Measurements from ENCODE around the gene SLC35D3.
"Not testable (repeated sequence)": the region's sequence is repeated elsewhere in the genome, so short reads cannot be mapped to it uniquely, and the experiment has no call there.

SLC35D3 gene

DNA sequence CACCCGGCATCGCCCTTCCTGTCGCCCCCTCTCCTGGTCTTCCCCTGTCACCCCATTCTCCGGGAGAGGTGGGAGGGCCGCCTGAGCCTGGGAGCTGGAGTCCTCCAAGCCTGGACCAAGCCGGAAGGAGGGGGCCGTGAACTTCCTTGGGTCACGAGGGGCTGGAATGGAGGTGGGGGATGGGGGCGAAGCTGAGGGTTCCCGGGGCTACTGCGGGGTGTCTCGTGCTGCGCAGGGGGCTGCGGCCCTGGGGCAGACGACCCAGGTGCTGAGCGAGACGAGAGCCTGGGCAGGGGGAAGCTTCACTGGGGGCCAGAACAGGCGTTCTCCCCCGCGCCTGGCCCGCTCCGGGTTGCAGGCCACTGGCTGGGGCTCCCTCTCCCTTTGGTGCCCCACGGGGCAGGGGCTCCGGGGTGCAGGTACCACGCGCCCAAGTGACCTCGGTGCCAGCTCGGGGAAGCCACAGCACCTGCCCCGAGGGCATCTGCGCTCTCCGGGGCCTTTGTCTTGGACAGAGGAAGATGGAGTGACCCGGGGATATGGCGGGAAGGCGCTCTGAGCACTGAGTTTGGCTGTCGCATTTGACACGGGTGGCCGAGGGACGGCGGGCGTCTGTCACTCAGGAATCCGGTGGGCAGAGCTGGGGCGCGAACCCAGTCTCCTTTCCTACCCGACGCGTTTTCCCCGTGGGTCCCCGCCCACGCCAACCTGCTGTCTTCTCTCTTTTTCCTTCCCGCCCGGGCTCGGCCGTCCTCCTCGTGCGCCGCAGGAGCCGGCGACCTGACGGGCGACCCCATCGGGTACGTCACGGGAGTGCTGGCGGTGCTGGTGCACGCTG, 1.2 kb downstream of the SLC35D3 start:
- DNase-seq (ENCODE audit: low read depth), result no peak

DNA sequence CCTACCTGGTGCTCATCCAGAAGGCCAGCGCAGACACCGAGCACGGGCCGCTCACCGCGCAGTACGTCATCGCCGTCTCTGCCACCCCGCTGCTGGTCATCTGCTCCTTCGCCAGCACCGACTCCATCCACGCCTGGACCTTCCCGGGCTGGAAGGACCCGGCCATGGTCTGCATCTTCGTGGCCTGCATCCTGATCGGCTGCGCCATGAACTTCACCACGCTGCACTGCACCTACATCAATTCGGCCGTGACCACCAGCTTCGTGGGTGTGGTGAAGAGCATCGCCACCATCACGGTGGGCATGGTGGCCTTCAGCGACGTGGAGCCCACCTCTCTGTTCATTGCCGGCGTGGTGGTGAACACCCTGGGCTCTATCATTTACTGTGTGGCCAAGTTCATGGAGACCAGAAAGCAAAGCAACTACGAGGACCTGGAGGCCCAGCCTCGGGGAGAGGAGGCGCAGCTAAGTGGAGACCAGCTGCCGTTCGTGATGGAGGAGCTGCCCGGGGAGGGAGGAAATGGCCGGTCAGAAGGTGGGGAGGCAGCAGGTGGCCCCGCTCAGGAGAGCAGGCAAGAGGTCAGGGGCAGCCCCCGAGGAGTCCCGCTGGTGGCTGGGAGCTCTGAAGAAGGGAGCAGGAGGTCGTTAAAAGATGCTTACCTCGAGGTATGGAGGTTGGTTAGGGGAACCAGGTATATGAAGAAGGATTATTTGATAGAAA, 2.0 kb downstream of the SLC35D3 start:
- DNase-seq (ENCODE audit: low read depth), result no peak

DNA sequence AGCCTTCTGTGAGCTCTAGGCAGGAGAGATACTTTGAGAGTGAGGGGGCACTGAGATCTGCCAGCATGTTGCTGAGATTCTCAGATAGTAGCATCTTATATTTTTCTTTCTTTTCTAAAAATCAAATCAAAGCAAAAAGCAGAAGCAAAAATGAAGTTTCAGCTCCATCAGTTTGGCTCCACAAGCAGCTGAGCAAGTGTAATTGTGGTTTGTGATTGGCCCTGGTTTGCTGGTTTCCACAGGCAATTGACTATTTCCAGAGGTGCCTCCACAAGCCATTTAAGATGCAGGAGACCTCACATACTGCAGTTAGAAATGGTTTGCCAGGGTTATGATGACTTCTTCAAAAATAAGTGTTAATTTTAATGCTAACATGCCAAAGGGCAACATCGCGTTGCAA, 4.3 kb downstream of the SLC35D3 start:
- DNase-seq (ENCODE audit: low read depth), result no peak

DNA sequence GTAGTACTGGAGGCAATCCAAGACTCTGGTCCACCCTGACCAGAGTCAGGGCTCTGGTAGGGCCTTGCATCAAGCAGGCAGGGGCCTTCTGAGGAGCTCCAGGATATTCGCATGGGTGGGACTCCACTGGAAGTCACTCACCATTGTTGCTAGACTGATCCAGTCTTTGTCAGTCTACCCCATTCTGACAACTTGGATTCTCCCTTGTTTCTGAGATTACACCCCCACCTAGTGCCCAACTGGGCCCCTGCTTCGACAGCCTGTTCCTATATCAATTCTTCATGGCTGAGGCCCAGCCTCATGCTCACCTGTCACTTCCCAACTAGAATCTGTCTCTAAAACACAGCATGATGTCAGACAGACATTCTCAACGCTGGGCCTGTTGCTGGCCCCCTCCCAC, 5.2 kb downstream of the SLC35D3 start:
- no peak for DNase-seq (ENCODE audit: low read depth)

DNA sequence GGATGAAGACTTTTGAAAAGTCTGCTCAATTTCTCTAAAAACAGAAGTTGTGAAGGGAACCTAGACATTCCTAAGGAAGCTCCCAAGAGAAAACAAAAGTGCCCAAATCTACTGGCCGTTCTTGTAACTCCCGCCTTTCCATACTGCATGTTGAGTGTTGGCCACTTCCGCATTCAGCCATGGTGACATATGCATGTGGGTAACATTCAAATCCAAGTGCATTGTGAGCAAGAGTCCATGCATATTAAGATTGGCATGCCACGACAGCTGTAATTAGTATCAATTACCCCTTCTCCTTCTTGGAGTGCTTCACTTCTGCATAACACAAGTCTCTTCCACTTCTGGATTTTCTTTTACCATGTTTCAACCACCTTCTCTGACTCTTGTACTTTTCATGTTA, 8.4 kb downstream of the SLC35D3 start:
- no peak for DNase-seq (ENCODE audit: low read depth)

DNA sequence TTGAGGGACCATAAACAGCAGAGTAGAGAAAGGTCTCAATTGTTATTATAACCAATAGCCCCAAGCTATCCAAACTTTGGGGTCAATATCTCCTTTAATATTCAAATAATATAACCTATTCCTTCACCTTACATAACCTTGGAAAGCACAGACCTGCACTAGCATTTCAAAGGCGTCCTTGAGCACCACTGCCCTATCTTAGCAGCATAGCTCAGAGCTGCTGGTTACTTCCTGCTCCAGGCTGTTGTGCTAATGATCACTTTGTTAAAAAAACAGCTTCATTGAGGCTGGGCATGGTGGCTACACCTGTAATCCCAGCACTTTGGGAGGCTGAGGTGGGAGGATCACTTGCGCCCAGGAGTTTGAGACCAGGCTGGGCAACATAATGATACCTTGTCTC, 10.5 kb downstream of the SLC35D3 start:
- no peak for DNase-seq (ENCODE audit: low read depth)

DNA sequence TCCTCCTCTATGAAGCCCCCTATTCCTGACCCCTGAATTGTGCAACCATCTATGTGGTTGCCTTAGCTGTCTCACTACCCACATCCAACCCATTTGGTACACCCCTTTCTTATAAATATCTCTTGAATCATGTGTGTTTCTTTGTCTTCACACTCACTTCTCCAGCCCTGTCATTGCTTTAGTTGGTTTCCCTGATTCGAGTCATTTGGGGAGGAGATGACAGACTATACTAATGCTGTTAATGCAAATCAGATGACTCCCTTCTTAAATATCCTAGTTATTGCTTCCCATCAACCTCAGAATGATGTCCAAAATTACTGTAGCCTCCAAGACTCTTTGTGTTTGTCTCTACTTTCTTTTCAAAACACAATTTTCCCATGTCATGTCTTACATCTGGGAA, 23.0 kb downstream of the SLC35D3 start:
- no peak for DNase-seq (ENCODE audit: low read depth)

DNA sequence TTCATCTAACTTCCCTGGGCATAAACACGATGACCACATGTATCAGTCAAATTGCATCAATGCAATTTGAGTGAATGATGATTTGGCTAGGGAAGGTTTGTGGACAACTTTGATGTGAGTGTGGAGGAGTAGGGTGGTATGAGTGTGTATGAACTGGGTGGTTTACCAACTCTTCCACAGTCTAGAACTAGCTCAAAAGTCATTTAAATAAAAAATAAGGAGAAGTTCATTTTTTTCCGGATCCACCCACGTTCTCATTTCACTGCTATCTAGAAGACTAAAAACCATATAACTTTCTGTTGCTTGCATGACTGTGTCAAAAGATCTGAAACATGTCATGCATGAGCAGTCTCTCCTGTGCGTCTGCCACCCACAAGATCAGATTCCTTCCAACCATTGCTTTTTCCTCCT, 23.6 kb downstream of the SLC35D3 start:
- no peak for DNase-seq (ENCODE audit: low read depth)

DNA sequence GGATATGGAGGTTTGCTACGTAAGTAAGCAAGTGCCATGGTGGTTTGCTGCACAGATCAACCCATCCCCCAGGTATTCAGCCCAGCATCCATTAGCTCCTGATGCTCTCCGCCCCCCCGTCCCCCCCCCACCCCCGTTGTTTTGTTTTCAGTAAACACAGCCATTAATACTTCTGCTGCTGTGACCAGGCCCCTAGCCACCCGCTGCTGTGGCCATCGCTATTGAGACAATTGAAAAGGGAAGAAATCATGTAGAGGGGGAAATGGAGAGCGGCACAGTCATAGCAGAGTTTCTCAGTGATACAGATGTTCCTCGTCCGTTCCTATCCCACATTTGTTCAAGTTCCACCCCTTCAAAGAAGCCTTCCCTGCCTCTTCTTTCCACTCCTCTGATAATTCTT, 24.9 kb downstream of the SLC35D3 start:
- no peak for DNase-seq (ENCODE audit: low read depth)

DNA sequence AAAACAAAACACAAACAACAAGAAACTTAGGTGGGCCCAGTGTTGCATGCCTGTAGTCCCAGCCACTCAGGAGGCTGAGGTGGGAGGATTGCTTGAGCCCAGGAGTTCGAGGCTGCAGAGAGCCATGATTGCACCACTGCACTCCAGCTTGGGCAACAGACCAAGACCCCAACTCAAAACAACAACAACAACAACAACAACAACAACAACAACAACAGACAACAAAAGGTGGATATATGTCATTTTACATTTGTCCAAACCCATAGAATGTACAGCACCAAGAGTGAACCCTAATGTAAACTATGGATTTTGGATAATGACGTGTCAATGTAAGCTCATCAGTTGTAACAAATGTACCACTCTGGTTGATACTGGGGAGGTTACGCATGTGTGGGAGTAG, 27.9 kb downstream of the SLC35D3 start:
- DNase-seq (ENCODE audit: low read depth), result not testable (repeated sequence)

DNA sequence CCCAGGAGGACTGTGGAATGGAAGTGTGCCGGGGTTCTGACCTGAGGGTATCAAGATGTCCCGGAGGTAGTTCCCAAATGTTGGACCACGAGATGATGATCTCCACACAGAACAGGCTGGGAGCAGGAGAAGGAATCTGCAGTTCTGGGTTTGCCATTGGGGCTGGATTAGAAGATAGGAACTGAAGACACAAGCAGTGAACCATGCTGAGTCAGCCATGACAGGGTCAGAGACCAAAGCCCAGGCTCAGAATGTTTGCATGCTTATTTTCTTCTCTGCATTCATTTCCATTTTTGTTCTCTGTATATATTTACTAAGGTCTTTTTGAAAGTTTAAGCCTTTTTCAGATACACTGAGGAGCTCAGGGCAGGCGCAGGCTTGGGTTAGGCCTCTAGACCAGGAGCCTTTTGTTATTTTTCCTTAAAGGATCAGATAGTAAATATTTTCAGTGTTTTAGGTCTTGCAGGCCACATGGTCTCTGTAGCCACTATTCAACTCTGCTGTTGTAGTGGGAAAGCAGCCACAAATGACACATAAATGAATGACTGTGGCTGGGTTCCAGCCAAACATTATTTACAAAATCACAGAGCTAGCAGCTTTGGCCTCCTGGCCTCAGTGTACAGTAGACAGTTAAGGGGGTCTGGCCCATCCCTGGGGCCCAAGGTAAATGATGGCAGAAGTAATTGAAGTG, 28.5 kb downstream of the SLC35D3 start:
- DNase-seq (ENCODE audit: low read depth), result no peak

DNA sequence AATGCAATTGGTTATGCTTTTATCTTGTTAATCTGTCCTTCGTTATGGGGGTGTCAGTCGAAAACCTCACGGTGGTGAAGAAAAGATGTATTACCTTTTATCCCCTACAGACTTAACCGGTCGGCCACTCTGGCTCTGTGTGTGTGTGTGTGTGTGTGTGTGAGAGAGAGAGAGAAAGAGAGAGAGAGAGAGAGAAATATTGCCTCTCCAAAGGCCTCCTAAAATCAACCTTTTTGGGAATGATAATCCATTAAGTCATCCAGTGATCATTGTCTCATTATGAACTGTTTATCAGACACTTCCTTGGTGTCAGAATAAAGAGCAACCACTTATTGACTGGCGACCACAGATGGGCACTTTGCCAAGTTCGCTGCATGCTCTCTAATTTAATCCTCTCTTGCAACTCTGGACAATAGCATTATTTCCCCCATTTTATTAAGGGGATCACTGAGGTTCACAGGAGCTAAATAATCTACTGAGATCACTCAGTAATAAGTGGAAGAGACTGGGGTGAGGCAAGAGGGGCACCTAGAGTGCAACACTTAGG, 30.7 kb downstream of the SLC35D3 start:
- DNase-seq (ENCODE audit: low read depth), result no peak

DNA sequence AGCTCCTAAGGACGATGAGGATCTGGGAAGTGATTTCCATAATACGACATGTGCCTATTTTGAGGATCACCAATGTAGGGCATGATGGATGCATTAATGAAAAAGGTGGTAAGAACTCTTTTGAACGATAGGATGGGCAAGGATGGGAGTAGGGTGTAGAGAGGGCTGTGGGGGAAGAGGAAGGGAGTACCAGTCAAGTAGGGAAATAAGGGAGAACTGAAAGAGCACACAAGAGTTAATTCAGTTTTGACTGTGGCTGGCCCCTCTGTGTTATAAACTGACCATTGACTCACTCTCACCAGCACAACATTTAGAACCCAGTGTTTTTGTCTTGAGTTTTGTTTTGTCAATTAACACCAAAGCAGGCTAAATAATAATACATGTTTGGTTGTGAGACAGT, 33.0 kb downstream of the SLC35D3 start:
- no peak for DNase-seq (ENCODE audit: low read depth)

DNA sequence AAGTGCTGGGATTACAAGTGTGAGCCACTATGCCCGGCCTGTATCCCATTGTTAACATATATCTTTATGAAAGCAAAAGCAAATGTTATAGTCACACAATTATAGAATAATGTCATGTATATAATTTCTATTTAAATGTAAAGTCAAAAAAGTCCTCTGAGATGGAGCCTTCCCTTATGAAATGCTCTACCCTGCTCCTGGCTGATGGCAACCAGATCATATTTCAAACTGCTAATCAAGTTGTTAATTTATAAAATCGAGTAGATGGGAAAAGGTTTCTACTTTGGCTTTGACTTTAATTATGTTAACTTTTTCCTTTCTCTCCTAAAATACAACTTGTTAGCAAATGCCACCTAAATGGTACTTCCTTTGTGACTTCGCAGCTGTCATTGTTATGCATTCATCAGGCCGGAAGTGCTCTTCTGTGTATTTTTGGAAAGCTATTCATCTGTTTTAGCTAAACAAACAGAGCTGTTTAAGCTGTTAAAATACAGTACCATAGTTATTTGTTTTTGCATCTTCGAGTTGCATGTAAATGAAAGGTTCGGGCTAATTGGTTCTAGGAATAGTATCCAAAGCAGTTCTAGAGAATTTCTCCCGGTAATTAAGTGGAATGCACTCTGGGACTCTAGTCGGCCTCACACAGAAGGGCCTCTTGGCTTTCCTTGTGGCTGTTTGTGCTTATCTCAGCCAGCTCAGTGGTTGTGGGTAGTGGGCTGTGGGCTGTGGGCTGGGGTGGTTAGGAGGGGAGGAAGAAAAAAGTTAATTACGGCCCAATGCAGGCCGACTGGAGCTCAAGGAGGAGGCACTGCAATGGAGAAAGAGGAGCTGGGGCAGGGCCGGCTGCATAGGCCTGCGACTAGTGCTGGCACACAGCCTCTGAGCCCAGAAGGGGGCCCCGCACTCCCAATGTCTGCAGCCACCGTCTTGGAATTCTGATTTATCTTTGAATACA, 34.8 kb downstream of the SLC35D3 start:
- DNase-seq (ENCODE audit: low read depth), result no peak

DNA sequence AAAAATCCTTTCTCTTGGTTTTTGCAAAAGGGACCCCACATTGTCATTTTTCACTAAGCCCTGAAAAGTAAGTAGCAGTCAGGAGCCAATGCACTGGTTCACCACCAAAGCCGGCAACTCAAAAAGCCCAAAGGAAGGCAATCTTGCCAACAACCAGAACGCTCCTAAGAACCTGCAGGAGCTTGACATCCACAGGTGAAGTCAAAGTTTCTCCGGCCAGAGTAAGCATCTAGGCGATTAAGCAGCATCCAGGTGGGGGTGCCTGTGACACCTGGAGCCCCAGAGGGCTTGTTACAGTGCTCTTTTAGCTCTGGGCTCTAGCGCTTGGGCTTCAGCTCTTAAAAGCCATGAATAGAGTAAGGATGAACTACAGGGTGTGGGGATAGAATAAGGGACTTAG, 36.1 kb downstream of the SLC35D3 start:
- DNase-seq (ENCODE audit: low read depth), result no peak

DNA sequence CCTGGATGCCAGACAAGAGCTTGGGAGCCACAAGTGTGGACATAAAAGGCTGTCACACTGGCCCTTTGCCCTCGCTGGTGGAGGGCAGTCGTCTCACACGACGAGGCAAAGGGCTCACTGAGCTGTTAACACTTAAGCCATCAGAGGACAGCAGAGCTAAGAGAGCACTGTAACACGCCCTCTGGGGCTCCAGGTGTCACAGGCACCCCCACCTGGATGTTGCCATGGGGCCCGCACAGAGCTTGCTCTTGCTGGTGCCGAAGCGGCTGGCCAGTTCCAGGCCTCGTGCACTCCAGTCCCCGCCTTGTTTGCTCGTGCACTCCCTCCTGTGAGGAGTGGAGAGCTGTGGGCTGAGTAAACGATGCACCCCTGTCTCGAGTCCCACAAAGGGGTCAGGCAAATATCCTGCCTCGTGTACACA, 37.4 kb downstream of the SLC35D3 start:
- no peak for DNase-seq (ENCODE audit: low read depth)

DNA sequence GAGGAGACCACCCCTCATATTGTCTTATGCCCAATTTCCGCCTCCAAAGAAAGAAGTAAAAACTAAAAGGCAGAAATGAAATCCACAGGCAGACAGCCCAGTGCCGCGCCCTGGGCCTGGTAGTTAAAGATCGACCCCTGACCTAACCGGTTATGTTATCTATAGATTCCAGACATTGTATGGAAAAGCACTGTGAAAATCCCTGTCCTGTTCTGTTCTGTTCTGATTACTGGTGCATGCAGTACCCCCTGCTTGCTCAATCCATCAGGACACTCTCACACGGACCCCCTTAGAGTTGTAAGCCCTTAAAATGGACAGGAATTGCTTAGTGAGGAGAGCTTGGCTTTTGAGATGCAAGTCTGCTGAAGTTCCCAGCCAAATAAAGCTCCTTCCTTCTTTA, 37.8 kb downstream of the SLC35D3 start:
- not testable (repeated sequence) for DNase-seq (ENCODE audit: low read depth)

DNA sequence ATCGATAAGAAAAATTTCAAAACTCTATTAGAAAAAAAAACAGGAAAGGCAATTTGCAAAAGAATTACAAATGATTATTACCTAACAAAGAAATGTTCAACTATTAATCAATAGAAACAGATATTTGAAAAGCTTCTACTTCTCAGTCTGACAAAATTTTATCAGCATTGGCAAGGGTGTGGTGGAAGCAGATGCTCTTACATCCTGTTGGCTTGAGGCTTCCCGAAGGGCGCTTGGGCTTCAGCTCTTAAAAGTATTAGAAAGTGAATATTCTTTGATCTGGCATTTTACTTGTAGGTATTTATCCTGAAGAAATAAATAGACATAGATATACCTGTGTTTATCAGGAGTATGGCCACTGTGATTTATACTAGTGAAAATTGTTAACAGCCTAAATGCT, 38.7 kb downstream of the SLC35D3 start:
- DNase-seq (ENCODE audit: low read depth), result no peak

DNA sequence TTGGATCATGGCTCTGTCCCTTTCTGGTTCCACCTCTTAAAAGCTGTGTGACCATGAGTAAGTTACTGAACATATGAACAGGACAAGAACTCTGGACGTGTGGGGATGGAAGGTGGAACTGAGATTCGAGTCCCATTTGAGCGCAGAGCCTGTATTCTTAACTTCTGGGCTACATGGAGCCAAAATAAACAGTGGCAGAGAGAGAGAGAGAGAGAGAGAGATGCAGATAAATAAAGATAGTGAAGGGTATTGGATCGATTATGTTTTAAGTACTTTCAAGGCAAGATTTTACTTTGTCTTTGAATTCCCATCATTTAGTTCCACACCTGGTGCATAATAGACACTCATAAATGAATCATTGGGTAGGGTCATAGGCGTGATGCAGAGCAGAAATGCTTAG, 39.7 kb downstream of the SLC35D3 start:
- no peak for DNase-seq (ENCODE audit: low read depth)

DNA sequence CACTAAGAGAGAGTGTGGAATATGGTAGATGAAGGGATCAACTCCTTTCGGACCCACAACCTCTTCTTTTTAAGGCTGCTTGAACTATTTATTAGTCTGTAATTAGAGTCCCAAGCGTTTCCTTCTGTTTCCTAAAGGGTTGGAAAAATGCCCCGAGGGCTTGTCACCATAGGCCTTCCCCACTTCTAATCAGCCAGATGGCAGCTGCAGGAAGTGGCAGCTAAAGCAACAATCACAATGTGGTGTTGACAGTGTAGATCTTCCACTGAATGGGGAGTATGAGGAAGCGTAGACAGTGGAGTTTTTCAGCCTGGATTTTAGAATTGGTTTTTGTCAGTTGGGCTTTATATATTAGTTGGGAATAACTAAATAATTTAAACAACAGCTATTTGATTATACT, 40.6 kb downstream of the SLC35D3 start:
- no peak for DNase-seq (ENCODE audit: low read depth)

DNA sequence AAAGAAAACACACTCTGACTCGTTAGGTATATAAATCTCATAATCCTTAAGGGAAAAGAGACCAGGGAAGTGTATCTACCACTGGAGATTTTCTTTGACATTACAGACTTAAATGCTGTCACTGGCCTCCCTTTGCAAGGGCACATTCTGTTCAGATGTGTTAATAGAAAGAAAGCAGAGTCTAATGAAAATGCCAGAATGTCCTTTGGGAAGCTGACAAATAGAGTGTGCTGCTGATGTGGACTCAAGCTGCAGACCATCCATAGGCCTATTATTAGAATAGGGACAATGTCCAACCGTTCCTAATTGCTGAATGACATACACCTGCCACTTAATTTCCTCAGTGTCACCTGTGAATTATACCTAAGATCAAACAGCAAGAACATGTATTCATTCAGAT, 41.2 kb downstream of the SLC35D3 start:
- no peak for DNase-seq (ENCODE audit: low read depth)

DNA sequence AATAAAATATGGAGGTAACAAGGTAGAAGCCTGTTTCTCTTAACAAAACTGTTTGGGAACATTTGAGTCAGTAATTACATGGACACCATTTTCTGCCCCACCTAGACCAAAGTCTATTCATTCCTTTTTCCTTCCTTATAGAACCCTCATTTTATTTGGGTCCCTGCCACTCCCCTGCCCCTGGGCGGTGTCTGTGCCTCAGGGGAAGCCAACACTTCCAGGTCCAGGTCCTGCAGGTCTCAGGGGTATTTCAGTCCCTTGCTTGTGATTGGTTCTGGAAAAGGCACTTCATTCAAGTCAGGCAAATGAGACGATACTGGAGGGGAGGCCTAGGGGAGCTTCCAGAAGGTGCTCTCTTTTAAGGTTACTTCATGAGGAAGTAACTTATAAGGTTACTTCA, 42.3 kb downstream of the SLC35D3 start:
- DNase-seq (ENCODE audit: low read depth), result no peak

Measured in stimulated activated CD8-positive, alpha-beta memory T cell treated with anti-CD3 and anti-CD28 coated beads, Interleukin-12 subunit alpha, Interleukin-12 subunit beta, amount 100 ng/mL, for 1 hour (primary cell).